IPS-18c (cell line): ENCODE results near the gene CENPM.

Source experiments
- H3K4me3 ChIP-seq: 2 replicates; pipeline ENCODE4 v1.7.0; 2013; ENCODE audit warnings: low read depth, mild to moderate bottlenecking, low read length, moderate library complexity; ENCODE audit not compliant: insufficient read depth
- H3K9me3 ChIP-seq: one replicate; pipeline ENCODE4 v1.6.1; 2013; ENCODE audit warnings: mild to moderate bottlenecking, low read length, moderate library complexity; ENCODE audit not compliant: control insufficient read depth, insufficient read depth

The CENPM gene

GRCh38 chr22:41939981-41940831, 6.7 kb downstream of the CENPM start:
- no peak overlapping the region for H3K4me3 ChIP-seq

GRCh38 chr22:41936894-41937169, 10.1 kb downstream of the CENPM start:
- H3K9me3 ChIP-seq: no peaks in the 10 kb centered on the region
- H3K4me3 ChIP-seq: no peak overlapping the region

More at GRCh38 chr22:41939981-41940831, 6.7 kb downstream of the CENPM start:
- H3K9me3 ChIP-seq: no peaks in the 10 kb centered on the region

- H3K4me3 ChIP-seq: no peak overlapping the region
- H3K9me3 ChIP-seq: no peaks in the 10 kb centered on the region
Observed at GRCh38 chr22:41935509-41935908, 11.4 kb downstream of the CENPM start.

- no peak overlapping the region for H3K4me3 ChIP-seq
Observed at GRCh38 chr22:41935015-41935351, 12.0 kb downstream of the CENPM start.

GRCh38 chr22:41934284-41935014, 12.5 kb downstream of the CENPM start:
- no peak overlapping the region for H3K4me3 ChIP-seq
- no peaks in the 10 kb centered on the region for H3K9me3 ChIP-seq

More at GRCh38 chr22:41935015-41935351, 12.0 kb downstream of the CENPM start:
- no peaks in the 10 kb centered on the region for H3K9me3 ChIP-seq

- Histone ChIP-seq H3K9me3 (no peaks in the 10 kb centered on the region), H3K4me3 (no peak overlapping the region)
Observed at GRCh38 chr22:41933411-41934177, 13.4 kb downstream of the CENPM start.

- Histone ChIP-seq H3K9me3 (no peaks in the 10 kb centered on the region), H3K4me3 (no peak overlapping the region)
Observed at GRCh38 chr22:41932353-41932752, 14.6 kb downstream of the CENPM start.

- no peak overlapping the region for H3K4me3 ChIP-seq
- no peaks in the 10 kb centered on the region for H3K9me3 ChIP-seq
Observed at GRCh38 chr22:41931701-41932269, 15.2 kb downstream of the CENPM start.

GRCh38 chr22:41929418-41929810, 17.5 kb downstream of the CENPM start:
- H3K4me3 ChIP-seq: no peak overlapping the region
- H3K9me3 ChIP-seq: no peaks in the 10 kb centered on the region

GRCh38 chr22:41928593-41929417, 18.1 kb downstream of the CENPM start:
- no peak overlapping the region for H3K4me3 ChIP-seq

GRCh38 chr22:41927813-41928212, 19.1 kb downstream of the CENPM start:
- no peak overlapping the region for H3K4me3 ChIP-seq
- H3K9me3 ChIP-seq: no peaks in the 10 kb centered on the region

More at GRCh38 chr22:41928593-41929417, 18.1 kb downstream of the CENPM start:
- H3K9me3 ChIP-seq: no peaks in the 10 kb centered on the region

- Histone ChIP-seq H3K9me3 (no peaks in the 10 kb centered on the region), H3K4me3 (peak overlapping the region; percentile 38; the same call in 1 of the 2 replicates)
Observed at GRCh38 chr22:41925783-41926460, 21.0 kb downstream of the CENPM start.

- no peaks in the 10 kb centered on the region for H3K9me3 ChIP-seq
- H3K4me3 ChIP-seq: no peak overlapping the region
Observed at GRCh38 chr22:41923595-41924276, 23.2 kb downstream of the CENPM start.

GRCh38 chr22:41922940-41923594, 23.9 kb downstream of the CENPM start:
- H3K9me3 ChIP-seq: no peaks in the 10 kb centered on the region
- H3K4me3 ChIP-seq: no peak overlapping the region

- Histone ChIP-seq H3K4me3 (no peak overlapping the region), H3K9me3 (no peaks in the 10 kb centered on the region)
Observed at GRCh38 chr22:41922328-41922727, 24.6 kb downstream of the CENPM start.
